Measurements from ENCODE around the gene PLEKHO2. TPM values are rescaled to one million over a fixed set of nuclear protein-coding genes. Genes with fewer than 3 reads are reported as not detected.

The PLEKHO2 gene
- total and polyA plus RNA-seq, 2 experiments from 2014 or later, result 12.7 to 15.1 TPM

- Histone ChIP-seq H3K4me1 (ENCODE audit: insufficient read depth) (peaks cover 21% of the 10 kb centered on the region), H3K4me2 (peak overlapping the region; percentile 94), H4K20me1 (ENCODE audit: insufficient read depth, poor library complexity, severe bottlenecking) (peaks cover 6% of the 10 kb centered on the region), H3K27me3 (no peaks in the 10 kb centered on the region), H3K36me3 (replicated peaks; ENCODE audit: insufficient read depth, low read depth) (no peaks in the 10 kb centered on the region), H3K9me2 (replicated peaks; ENCODE audit: insufficient read depth) (no peaks in the 10 kb centered on the region), H3K27ac (no peak overlapping the region), H3K79me2 (peaks cover 64% of the 10 kb centered on the region), H2AFZ (no peak overlapping the region), H3K9me3 (ENCODE audit: low read depth) (no peaks in the 10 kb centered on the region), H3K4me3 (no peak overlapping the region)
- no peak for DNase-seq (ENCODE audit: low spot score)
- WGBS (ENCODE audit: low lambda C conversion rate, missing lambda C conversion rate), result 93% methylated on average over 13 of the region's 13 CpGs
- TF ChIP-seq EZH2 (IDR thresholded peaks at IDR 0.05; ENCODE audit: borderline replicate concordance) (no peak), EZH2phosphoT487 (IDR thresholded peaks at IDR 0.05; ENCODE audit: low read depth, severe bottlenecking, unreplicated experiment) (no peak), CTCF (IDR thresholded peaks at IDR 0.05; ENCODE audit: poor library complexity) (no peak)
These were observed 4.3 kb downstream of the PLEKHO2 start for GRCh38 chr15:64845831-64846595.

- no peak overlapping the region for H3K4me2 ChIP-seq
- peaks cover 21% of the 10 kb centered on the region for H3K4me1 ChIP-seq (ENCODE audit: insufficient read depth)
- H3K9me2 ChIP-seq (replicated peaks; ENCODE audit: insufficient read depth), result no peaks in the 10 kb centered on the region
- H3K4me3 ChIP-seq, result no peak overlapping the region
- no peak overlapping the region for H2AFZ ChIP-seq
- 90% methylated on average over 3 of the region's 3 CpGs for whole genome bisulfite sequencing (ENCODE audit: low lambda C conversion rate, missing lambda C conversion rate)
- H3K27me3 ChIP-seq, result no peaks in the 10 kb centered on the region
- peaks cover 62% of the 10 kb centered on the region for H3K79me2 ChIP-seq
- H3K9me3 ChIP-seq (ENCODE audit: low read depth), result no peaks in the 10 kb centered on the region
- no peak for DNase-seq (ENCODE audit: low spot score)
- TF ChIP-seq EZH2 (IDR thresholded peaks at IDR 0.05; ENCODE audit: borderline replicate concordance), result no peak
- no peak for TF ChIP-seq EZH2phosphoT487 (IDR thresholded peaks at IDR 0.05; ENCODE audit: low read depth, severe bottlenecking, unreplicated experiment)
- no peak for TF ChIP-seq CTCF (IDR thresholded peaks at IDR 0.05; ENCODE audit: poor library complexity)
- H3K27ac ChIP-seq, result no peak overlapping the region
- no peaks in the 10 kb centered on the region for H3K36me3 ChIP-seq (replicated peaks; ENCODE audit: insufficient read depth, low read depth)
- H4K20me1 ChIP-seq (ENCODE audit: insufficient read depth, poor library complexity, severe bottlenecking), result peaks cover 6% of the 10 kb centered on the region
These were observed 5.3 kb downstream of the PLEKHO2 start for GRCh38 chr15:64847016-64847415.

GRCh38 chr15:64847448-64847847, 5.7 kb downstream of the PLEKHO2 start:
- Histone ChIP-seq H3K9me2 (replicated peaks; ENCODE audit: insufficient read depth) (no peaks in the 10 kb centered on the region), H2AFZ (no peak overlapping the region), H3K27me3 (no peaks in the 10 kb centered on the region), H3K4me2 (no peak overlapping the region), H3K79me2 (peaks cover 59% of the 10 kb centered on the region), H3K4me3 (no peak overlapping the region), H3K4me1 (ENCODE audit: insufficient read depth) (peaks cover 21% of the 10 kb centered on the region), H4K20me1 (ENCODE audit: insufficient read depth, poor library complexity, severe bottlenecking) (peaks cover 6% of the 10 kb centered on the region), H3K36me3 (replicated peaks; ENCODE audit: insufficient read depth, low read depth) (no peaks in the 10 kb centered on the region), H3K27ac (no peak overlapping the region), H3K9me3 (ENCODE audit: low read depth) (no peaks in the 10 kb centered on the region)
- 92% methylated on average over 3 of the region's 3 CpGs for WGBS (ENCODE audit: low lambda C conversion rate, missing lambda C conversion rate)
- no peak for DNase-seq (ENCODE audit: low spot score)
- TF ChIP-seq CTCF (IDR thresholded peaks at IDR 0.05; ENCODE audit: poor library complexity) (no peak), EZH2phosphoT487 (IDR thresholded peaks at IDR 0.05; ENCODE audit: low read depth, severe bottlenecking, unreplicated experiment) (no peak), EZH2 (IDR thresholded peaks at IDR 0.05; ENCODE audit: borderline replicate concordance) (no peak)

All from hepatocyte (in vitro differentiated cells).